ENCODE results near the gene ZSCAN30.
"Not testable (repeated sequence)": the region's sequence is repeated elsewhere in the genome, so short reads cannot be mapped to it uniquely, and the experiment has no call there.

The ZSCAN30 gene

GRCh38 chr18:35239314-35239713 is 50.7 kb downstream of the ZSCAN30 start:
- no peak for DNase-seq (ENCODE audit: low read depth in 1 of 2, low spot score in 1 of 2)

GRCh38 chr18:35236571-35237363 is 53.3 kb downstream of the ZSCAN30 start:
- DNase-seq (ENCODE audit: low read depth in 1 of 2, low spot score in 1 of 2) = no peak

- DNase-seq (ENCODE audit: low read depth in 1 of 2, low spot score in 1 of 2) = peak; percentile 59 to 64
These were observed 59.0 kb downstream of the ZSCAN30 start for GRCh38 chr18:35231052-35231451.

GRCh38 chr18:35227254-35227653 is 62.8 kb downstream of the ZSCAN30 start:
- DNase-seq (ENCODE audit: low read depth in 1 of 2, low spot score in 1 of 2) = no peak

DNA sequence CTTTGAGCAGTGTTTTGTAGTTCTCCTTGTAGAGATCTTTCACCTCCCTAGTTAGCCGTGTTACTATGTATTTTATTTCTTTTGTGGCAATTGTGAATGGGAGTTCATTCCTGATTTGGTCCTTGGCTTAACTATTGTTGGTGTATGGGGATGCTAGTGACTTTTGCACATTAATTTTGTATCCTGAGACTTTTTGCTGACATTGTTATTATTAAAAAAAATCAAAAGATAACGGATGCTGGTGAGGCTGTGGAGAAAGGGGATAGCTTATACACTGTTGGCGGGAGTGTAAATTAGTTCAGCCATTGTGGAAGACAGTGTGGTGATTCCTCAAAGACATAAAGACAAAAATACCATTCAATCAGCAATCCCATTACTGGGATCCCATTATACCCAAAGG is 66.2 kb downstream of the ZSCAN30 start:
- no peak for DNase-seq (ENCODE audit: low read depth in 1 of 2, low spot score in 1 of 2)

DNA sequence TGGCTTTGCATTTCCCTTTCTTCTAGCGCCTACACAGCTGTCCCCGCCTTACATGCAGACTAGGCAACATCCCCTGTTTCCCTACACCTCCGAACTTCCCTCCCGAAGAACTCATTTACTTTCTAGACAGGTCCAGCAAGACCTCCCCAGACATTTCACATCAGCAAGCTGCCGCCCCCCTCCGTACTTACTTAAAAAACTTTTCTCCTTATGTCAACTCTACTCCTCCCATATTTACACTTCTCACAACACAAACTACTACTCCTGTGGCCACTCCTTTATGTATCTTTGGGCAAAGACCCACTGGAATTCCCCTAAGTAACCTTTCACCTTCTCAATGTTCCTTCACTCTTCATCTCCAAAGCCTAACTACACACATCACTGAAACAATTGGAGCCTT is 69.6 kb downstream of the ZSCAN30 start:
- no peak for DNase-seq (ENCODE audit: low read depth in 1 of 2, low spot score in 1 of 2)

DNA sequence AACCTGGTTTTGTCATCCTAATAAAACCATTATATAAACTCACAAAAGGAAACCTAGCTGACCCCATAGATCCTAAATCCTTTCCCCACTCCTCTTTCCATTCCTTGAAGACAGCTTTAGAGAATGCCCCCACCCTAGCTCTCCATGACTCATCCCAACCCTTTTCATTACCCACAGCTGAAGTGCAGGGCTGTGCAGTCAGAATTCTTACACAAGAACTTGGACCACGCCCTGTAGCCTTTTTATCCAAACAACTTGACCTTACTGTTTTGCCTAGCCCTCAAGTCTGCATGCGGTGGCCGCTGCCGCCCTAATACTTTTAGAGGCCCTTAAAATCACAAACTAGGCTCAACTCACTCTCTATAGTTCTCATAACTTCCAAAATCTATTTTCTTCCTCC is 70.7 kb downstream of the ZSCAN30 start:
- not testable (repeated sequence) for DNase-seq (ENCODE audit: low read depth in 1 of 2, low spot score in 1 of 2)

GRCh38 chr18:35216611-35217010 is 73.4 kb downstream of the ZSCAN30 start:
- not testable (repeated sequence) for DNase-seq (ENCODE audit: low read depth in 1 of 2, low spot score in 1 of 2)

- no peak for DNase-seq (ENCODE audit: low read depth in 1 of 2, low spot score in 1 of 2)
These were observed 75.0 kb downstream of the ZSCAN30 start for GRCh38 chr18:35215026-35215425.

GRCh38 chr18:35205746-35206458 is 84.1 kb downstream of the ZSCAN30 start:
- DNase-seq (ENCODE audit: low read depth in 1 of 2, low spot score in 1 of 2) = not testable (repeated sequence)

GRCh38 chr18:35205199-35205712 is 84.8 kb downstream of the ZSCAN30 start:
- DNase-seq (ENCODE audit: low read depth in 1 of 2, low spot score in 1 of 2) = no peak

DNA sequence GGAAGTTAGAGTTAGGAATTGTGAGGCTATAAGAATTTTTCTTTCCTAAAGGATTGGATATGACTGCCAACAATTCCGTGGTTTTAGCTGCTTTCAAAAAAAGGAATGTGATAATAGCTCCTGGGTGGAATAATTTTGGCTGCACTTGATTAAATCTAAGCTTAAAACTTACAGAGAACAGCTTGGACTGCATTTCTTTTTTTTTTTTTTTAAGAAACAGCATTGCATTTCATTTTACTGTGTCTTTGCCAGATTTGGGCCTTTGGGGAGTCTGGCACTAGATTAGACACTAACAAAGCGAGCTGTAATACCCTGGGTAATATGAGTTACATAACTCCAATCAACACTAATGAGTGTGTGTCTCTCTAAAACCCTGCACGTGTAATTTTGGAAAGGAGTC is 87.0 kb downstream of the ZSCAN30 start:
- DNase-seq (ENCODE audit: low read depth in 1 of 2, low spot score in 1 of 2) = no peak

- no peak for DNase-seq (ENCODE audit: low read depth in 1 of 2, low spot score in 1 of 2)
These were observed 88.6 kb downstream of the ZSCAN30 start for GRCh38 chr18:35201256-35201931.
